NCI-H2107 (cell line): ENCODE data around the gene THNSL1.
A peak's percentile ranks its signal among the peaks of the same experiment; 100 is the strongest.
"Not testable (repeated sequence)": the region's sequence is repeated elsewhere in the genome, so short reads cannot be mapped to it uniquely, and the experiment has no call there.

ENCODE experiments used
- DNase-seq: peaks from one replicate; lab custom pipeline; 2025; lab: John Stamatoyannopoulos, UW

The THNSL1 gene, protein sequence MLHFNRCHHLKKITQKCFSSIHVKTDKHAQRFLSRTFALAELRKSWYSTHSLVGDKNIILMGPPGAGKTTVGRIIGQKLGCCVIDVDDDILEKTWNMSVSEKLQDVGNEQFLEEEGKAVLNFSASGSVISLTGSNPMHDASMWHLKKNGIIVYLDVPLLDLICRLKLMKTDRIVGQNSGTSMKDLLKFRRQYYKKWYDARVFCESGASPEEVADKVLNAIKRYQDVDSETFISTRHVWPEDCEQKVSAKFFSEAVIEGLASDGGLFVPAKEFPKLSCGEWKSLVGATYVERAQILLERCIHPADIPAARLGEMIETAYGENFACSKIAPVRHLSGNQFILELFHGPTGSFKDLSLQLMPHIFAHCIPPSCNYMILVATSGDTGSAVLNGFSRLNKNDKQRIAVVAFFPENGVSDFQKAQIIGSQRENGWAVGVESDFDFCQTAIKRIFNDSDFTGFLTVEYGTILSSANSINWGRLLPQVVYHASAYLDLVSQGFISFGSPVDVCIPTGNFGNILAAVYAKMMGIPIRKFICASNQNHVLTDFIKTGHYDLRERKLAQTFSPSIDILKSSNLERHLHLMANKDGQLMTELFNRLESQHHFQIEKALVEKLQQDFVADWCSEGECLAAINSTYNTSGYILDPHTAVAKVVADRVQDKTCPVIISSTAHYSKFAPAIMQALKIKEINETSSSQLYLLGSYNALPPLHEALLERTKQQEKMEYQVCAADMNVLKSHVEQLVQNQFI

GRCh38 chr10:25016376-25017153 is at the start of gene THNSL1:
THNSL1 (plus strand) TSS chr10:25016612; CDS start chr10:25023224, 6,612 bp downstream.
- peak; percentile 75 for DNase-seq

GRCh38 chr10:24966962-24967481 is 49.4 kb upstream of the THNSL1 start:
- DNase-seq = no peak

- DNase-seq = no peak
Observed at GRCh38 chr10:24968349-24968748, 48.1 kb upstream of the THNSL1 start.

DNA sequence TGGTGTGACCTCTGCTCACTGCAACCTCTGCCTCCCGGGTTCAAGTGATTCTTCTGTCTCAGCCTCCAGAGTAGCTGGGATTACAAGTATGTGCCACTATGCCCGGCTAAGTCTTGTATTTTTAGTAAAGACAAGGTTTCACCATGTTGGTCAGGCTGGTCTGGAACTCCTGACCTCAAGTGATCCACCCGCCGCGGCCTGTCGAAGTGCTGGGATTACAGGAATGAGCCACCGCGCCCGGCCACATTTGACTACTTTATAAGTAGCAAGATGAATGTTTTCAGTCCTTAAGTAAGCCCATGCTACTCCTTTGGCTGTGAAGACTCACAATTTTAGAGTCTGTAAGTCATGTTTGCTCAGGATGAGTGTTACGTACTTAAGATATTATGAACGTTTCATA is 47.5 kb upstream of the THNSL1 start:
- not testable (repeated sequence) for DNase-seq

DNA sequence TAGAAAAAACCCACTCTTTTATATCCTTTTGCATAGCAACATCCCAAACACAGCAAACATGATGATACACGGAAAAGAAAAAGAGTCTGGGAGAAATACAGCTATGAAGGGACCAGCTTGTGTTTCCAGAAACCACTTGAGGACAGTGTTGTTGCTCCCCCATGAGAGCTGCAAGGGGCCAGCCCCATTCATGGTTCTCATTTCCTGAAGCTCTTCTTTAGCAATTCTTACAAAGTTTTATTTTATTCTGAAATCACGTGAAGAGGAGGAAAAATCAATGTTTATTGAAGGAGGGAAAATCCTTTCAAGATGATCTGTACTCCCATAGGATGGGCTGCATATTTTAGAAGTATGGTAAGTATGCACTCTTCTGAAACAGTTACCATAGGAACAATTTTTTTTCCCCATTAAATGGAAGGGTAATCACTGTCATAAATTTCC is 46.6 kb upstream of the THNSL1 start:
- no peak for DNase-seq

GRCh38 chr10:24971374-24971773 is 45.0 kb upstream of the THNSL1 start:
- DNase-seq = no peak

DNA sequence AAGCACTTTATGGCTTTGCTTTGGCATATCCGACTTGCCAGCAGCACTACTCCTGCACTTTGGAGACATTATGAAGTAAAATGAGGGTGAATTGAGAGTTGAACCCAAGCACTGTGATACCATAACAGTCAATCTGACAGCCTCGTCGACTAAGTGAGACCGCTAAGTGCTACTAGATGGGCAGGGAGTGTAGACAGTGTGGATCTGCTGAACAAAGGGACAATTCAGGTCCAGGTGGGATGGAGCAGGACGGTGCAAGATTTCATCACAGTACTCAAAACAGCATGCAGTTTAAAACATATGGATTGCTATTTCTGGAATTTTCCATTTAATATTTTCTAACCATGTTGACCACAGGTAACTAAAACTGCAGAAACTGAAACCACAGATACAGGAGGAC is 43.2 kb upstream of the THNSL1 start:
- DNase-seq = no peak

DNA sequence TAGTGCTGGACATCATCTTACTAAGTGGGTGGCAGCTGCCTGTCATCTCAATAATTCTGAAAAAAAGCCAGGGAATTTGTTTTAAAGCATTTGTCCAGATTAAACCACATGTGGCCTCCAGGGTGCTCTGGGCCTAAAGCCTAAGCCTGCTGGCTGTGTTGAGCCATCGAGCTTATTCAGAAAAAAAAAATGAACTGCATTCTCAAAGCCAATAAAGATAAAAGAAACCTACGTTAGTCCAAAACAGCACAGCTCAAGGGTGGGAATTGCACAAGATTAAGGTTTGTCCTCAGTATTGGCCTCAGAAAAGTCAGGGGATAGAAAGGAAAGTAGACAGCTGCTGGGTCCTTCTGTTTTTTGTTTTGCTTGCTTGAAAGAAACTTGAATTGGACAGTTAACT is 41.4 kb upstream of the THNSL1 start:
- DNase-seq = no peak

- no peak for DNase-seq
Observed at GRCh38 chr10:24979685-24980084, 36.7 kb upstream of the THNSL1 start.

DNA sequence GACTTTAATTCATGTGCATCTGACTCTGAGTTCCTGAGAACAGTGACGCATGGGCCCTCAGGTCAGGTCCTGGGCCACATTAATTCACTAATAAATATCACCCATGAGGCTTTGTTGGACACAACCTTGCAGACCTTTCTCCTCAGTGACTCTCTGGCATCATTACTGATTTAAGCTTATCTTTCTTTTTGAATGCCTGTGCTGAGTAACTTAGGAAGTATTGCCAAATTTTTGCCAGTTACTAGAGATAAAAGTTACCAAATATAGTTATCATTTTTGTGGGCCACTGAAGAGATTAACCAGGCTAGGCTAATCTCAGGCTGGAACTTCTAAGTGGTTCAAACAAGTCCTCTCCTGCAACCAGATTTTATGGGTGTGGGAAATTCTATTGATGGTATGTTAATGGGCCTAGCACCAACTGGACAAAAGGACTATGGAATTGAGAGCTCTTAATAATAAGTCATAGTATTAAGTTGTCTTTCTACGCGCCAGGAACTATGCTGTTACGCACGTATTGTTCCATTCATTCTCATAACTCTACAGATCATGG is 35.2 kb upstream of the THNSL1 start:
- no peak for DNase-seq

GRCh38 chr10:24982319-24983112 is 33.9 kb upstream of the THNSL1 start:
- no peak for DNase-seq

DNA sequence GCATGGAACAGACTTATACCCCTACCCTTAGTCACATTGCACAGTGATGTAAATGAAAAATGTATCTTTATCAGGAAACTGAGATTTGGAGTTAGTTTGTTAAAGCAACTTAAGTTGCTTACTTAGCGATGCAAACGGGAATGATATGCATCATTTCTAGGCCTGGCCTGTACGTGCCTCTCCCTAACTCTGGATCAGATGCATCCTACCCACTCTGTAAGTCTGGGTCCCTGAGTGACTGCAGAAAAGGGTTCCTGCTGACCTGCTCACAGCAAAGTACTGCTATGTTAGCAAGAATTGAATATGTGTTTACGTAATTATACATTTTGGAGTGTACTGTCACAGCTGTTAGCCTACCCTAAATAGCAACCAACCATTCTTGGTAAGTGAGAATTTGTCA is 33.3 kb upstream of the THNSL1 start:
- DNase-seq = no peak

DNA sequence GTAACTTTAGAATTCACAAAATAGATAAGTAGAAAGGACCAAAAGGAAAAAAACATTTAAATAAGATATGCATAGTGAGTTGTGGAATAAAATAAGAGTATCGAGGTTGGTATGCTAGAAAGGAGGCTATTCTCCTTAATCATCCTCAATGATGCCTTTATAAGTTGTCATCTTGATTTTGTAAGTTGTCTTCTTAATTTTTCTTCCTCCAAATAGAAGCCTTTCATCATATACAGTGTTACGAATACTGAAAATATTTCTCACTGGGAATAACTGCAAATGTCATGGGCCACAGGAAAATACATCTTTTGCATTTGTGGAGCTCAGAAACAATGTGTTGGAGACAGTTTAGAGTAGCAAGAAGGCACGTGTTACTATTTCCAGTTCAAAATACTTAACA is 32.5 kb upstream of the THNSL1 start:
- DNase-seq = no peak

- DNase-seq = no peak
Observed at GRCh38 chr10:24984906-24985305, 31.5 kb upstream of the THNSL1 start.

- DNase-seq = no peak
Observed at GRCh38 chr10:24988831-24989640, 27.4 kb upstream of the THNSL1 start.

- no peak for DNase-seq
Observed at GRCh38 chr10:24989867-24990266, 26.5 kb upstream of the THNSL1 start.

GRCh38 chr10:24991298-24991697 is 25.1 kb upstream of the THNSL1 start:
- no peak for DNase-seq

GRCh38 chr10:24992512-24993133 is 23.8 kb upstream of the THNSL1 start:
- DNase-seq = no peak

DNA sequence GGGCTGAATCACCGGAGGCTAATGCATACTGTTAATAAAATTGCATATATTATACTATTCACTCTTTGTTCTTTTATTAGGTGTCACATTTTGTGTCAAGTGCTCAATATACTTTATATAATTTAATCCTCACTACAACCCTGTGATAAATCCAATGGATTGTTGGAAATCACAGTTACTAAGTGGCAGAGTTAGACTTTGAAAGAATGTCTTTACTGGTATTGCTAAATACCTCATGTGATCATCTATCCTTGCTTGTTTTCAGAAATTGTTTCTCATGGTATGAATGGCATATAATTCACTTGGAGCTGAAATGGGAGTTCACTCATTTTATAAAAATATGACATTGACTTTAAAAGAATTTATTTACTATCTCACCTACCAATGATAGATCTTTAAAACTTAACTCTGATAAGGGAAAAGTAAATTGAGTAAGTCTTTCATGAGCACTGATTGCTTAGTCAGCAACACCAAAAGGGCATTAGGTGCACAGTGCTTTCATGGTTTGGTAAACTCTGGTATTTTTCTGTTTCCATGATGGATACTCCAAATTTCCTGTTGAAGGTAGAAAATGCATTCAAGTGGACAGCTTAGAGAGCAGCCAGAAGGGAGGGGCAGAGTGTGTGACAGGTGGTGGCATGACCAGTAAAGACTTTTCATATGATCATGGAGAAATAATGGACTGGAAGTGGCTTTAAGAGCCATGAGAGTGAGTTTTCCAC is 23.0 kb upstream of the THNSL1 start:
- no peak for DNase-seq
